NCI-H345 (cell line): ENCODE measurements around the gene LIFR.
A peak's percentile ranks its signal among the peaks of the same experiment; 100 is the strongest.
"Not testable (repeated sequence)": the region's sequence is repeated elsewhere in the genome, so short reads cannot be mapped to it uniquely, and the experiment has no call there.

Experiments used
- DNase-seq: peaks from one replicate; lab custom pipeline; 2025; lab: John Stamatoyannopoulos, UW

The LIFR gene

GRCh38 chr5:38581597-38581996, 25.2 kb upstream of the LIFR start:
- no peak for DNase-seq

- DNase-seq: no peak
Observed at GRCh38 chr5:38579105-38579504, 22.7 kb upstream of the LIFR start.

GRCh38 chr5:38576961-38577684, 20.7 kb upstream of the LIFR start:
- DNase-seq: no peak

GRCh38 chr5:38576442-38576841, 20.0 kb upstream of the LIFR start:
- DNase-seq: peak; percentile 66

GRCh38 chr5:38575476-38575875, 19.0 kb upstream of the LIFR start:
- no peak for DNase-seq

GRCh38 chr5:38574009-38574408, 17.6 kb upstream of the LIFR start:
- DNase-seq: no peak

- DNase-seq: no peak
Observed at GRCh38 chr5:38573521-38573920, 17.1 kb upstream of the LIFR start.

GRCh38 chr5:38569180-38569579, 12.7 kb upstream of the LIFR start:
- no peak for DNase-seq

- DNase-seq: not testable (repeated sequence)
Observed at GRCh38 chr5:38567306-38567705, 10.9 kb upstream of the LIFR start.

GRCh38 chr5:38563624-38564023, 7.2 kb upstream of the LIFR start:
- DNase-seq: no peak

GRCh38 chr5:38562444-38563210, 6.2 kb upstream of the LIFR start:
- DNase-seq: no peak

- no peak for DNase-seq
Observed at GRCh38 chr5:38559428-38559827, 3.0 kb upstream of the LIFR start.

- DNase-seq: no peak
Observed at GRCh38 chr5:38557792-38558191, 1.3 kb upstream of the LIFR start.

- DNase-seq: peak; percentile 78
Observed at GRCh38 chr5:38557308-38557710, 863 bp upstream of the LIFR start.

GRCh38 chr5:38556088-38556598, 303 bp downstream of the LIFR start:
- DNase-seq: no peak

- DNase-seq: no peak
Observed at GRCh38 chr5:38555354-38556087, 925 bp downstream of the LIFR start.

GRCh38 chr5:38554861-38555260, 1.6 kb downstream of the LIFR start:
- no peak for DNase-seq

- DNase-seq: no peak
Observed at GRCh38 chr5:38554403-38554802, 2.0 kb downstream of the LIFR start.

GRCh38 chr5:38553001-38553521, 3.4 kb downstream of the LIFR start:
- DNase-seq: no peak

- peak; percentile 39 for DNase-seq
Observed at GRCh38 chr5:38551030-38552017, 5.1 kb downstream of the LIFR start.
